ENCODE measurements around the gene HSPA12A. TPM values are rescaled to one million over a fixed set of nuclear protein-coding genes. Genes with fewer than 3 reads are reported as not detected.

Gene HSPA12A
- total RNA-seq, 4 donors from 2014 or later: 16.4 to 24.5 (median 22.2) TPM

DNA sequence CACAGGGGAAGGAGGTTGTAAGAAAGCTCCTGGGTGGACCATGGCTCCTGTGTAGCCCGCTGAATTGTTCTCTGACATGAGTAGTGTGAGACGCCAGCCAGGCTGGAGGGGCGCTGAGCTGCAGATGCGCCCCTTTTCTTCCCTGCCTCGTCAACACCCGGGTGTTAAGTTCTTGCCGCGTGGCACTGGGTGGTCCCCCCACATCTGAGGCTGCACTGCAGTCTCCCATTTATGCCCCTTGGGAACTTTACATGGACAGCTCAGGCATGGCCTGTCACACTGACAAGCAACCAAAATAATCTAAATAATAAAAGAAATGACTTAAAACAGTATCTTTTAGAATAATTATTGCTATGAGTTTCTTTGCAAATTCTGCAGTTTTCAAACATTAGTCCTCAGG lies 34.6 kb upstream of the HSPA12A start:
- H3K4me3 ChIP-seq: no peak overlapping the region
- H3K27me3 ChIP-seq: peaks cover 0 to 7% (median 0%) of the 10 kb centered on the region in 4 donors
- no peak for DNase-seq (ENCODE audit: extremely low spot score)
- H3K9me3 ChIP-seq: no peaks in the 10 kb centered on the region
- 85% methylated on average over 8 of the region's 8 CpGs for WGBS
- no peak overlapping the region for H3K27ac ChIP-seq (replicated peaks in 1 of 4)
- H3K36me3 ChIP-seq: no peaks in the 10 kb centered on the region
- peaks cover 0 to 2% (median under 1%) of the 10 kb centered on the region in 4 donors for H3K4me1 ChIP-seq
- TF ChIP-seq, protein P1, sequence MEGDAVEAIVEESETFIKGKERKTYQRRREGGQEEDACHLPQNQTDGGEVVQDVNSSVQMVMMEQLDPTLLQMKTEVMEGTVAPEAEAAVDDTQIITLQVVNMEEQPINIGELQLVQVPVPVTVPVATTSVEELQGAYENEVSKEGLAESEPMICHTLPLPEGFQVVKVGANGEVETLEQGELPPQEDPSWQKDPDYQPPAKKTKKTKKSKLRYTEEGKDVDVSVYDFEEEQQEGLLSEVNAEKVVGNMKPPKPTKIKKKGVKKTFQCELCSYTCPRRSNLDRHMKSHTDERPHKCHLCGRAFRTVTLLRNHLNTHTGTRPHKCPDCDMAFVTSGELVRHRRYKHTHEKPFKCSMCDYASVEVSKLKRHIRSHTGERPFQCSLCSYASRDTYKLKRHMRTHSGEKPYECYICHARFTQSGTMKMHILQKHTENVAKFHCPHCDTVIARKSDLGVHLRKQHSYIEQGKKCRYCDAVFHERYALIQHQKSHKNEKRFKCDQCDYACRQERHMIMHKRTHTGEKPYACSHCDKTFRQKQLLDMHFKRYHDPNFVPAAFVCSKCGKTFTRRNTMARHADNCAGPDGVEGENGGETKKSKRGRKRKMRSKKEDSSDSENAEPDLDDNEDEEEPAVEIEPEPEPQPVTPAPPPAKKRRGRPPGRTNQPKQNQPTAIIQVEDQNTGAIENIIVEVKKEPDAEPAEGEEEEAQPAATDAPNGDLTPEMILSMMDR (IDR thresholded peaks at IDR 0.05): no peak
- TF ChIP-seq EP300 (IDR thresholded peaks at IDR 0.05) (no peak), POLR2AphosphoS5 (IDR thresholded peaks at IDR 0.05) (no peak), POLR2A (IDR thresholded peaks at IDR 0.05; ENCODE audit: low read depth) (no peak)
- intact Hi-C loops (cut with DNase I): no loop called here

DNA sequence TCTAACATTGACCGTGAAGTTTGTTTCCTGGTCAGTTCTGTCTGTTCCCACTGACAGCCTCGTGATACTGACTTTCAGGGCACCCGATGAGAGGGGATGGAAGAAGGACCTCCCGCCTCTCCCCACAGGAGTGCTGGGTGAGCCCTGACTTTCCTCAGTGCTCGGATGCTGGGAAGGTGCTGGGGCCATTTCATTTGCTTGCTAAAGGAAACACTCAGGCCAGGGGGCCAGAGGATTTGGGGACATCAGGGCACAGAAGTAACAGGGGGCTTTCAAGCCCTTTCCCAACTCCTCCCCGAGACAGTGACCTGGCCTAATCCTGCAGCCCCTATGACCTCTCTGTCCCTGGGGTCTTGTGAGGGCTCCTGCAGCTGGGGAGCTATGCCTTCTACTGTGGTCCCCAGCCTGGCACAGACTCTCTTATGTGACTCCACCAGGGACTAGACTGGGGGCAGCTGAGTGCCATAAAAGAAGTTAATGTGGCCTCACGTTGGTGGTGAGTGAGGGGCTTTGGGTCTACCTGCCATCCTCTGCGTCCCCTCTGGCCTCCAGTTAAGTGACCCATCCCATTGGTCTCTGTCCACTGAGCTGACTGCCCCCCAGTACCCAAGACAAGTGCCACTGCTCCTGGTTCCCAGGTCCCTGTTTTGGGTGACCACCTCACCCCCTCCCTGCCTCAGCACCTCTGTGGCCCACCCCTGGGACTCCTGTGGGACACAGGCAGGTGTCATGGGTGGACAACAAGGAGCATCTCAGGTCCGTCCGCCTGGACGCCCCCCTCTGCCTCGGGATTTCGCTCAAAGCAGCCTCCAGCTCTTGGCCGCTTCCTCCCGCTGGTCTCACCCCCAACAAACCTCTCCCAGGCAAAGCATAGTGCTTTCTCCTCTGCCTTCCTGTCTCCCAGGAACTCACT lies 33.4 kb upstream of the HSPA12A start:
- no peak for DNase-seq (ENCODE audit: extremely low spot score)
- H3K9me3 ChIP-seq: no peaks in the 10 kb centered on the region
- H3K27me3 ChIP-seq: peaks cover 0 to 11% (median 0%) of the 10 kb centered on the region in 4 donors
- no peaks in the 10 kb centered on the region for H3K36me3 ChIP-seq
- no peak for TF ChIP-seq POLR2AphosphoS5 (IDR thresholded peaks at IDR 0.05)
- TF ChIP-seq, protein P1 (IDR thresholded peaks at IDR 0.05): no peak
- TF ChIP-seq POLR2A (IDR thresholded peaks at IDR 0.05; ENCODE audit: low read depth): no peak
- intact Hi-C loops (cut with DNase I): no loop called here
- 89% methylated on average over 13 of the region's 15 CpGs for WGBS
- H3K4me1 ChIP-seq: peaks cover 2 to 15% (median 14%) of the 10 kb centered on the region in 4 donors
- no peak overlapping the region for H3K4me3 ChIP-seq
- no peak overlapping the region for H3K27ac ChIP-seq (replicated peaks in 1 of 4)

DNA sequence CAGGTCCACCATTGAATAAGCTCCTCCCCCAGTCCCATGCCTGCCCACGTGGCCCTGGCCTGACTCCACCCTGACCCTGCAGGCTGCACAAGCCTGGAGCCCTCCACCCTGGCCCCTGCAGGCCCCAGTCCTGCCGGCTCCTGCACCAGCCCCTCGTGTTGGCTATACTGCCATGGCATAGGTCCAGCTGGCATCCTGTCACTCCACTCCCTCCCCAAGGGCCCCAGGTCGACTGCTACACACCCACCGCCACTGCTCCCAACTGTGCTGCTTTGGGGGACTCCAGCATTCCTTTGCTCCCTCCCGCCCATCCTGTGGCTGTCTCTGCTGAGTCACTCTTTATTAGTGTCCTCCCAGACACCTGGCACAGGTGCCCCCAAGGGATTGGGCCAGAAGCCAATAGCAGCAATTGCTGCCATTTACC lies 32.4 kb upstream of the HSPA12A start:
- no peaks in the 10 kb centered on the region for H3K9me3 ChIP-seq
- intact Hi-C loops (cut with DNase I): no loop called here

DNA sequence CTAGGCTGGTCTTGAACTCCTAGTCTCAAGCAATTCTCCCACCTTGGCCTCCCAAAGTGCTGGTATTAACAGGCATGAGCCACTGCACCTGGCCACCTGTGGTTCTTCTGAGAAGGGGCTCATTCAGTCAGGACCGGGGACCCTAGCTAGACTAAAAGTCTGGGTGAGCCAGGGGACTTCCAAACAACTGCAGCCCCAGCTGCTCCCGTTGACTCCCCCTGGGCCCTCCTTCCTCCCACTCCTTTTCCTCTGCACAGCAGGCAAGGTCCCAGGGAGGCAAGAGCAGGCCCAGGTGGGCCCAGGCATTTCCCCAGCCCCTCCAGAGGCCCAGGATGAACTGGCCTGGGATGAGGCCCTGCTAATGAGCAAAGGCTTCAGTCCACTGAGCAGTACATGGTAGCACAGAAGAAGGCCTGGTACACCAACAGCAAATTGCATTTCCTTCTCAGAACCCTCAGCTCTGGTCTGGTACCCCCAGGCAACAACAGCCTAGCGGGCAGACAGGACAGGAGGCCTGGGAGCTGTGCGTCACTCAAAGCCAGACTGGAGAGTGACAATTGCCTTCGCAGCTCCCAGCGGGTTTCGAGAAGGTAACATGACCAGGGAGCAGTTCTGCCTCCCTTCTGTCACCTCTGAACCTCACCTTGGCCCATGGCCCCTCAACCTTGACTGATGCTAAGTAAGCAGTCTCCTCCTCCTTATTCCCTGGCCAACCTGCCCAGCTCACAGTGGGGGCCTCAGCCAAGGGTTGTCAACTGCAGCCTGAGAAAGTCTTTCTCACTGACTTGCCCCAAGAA lies 30.7 kb upstream of the HSPA12A start:
- intact Hi-C loops (cut with DNase I): no loop called here
- Histone ChIP-seq H3K9me3 (no peaks in the 10 kb centered on the region), H3K36me3 (no peaks in the 10 kb centered on the region), H3K27ac (replicated peaks in 1 of 4) (no peak overlapping the region), H3K4me1 (peaks cover 2 to 23% (median 17%) of the 10 kb centered on the region in 4 donors), H3K27me3 (peaks cover 0 to 5% (median 0%) of the 10 kb centered on the region in 4 donors), H3K4me3 (no peak overlapping the region)
- WGBS: 95% methylated on average over 6 of the region's 7 CpGs
- no peak for TF ChIP-seq POLR2A (IDR thresholded peaks at IDR 0.05; ENCODE audit: low read depth)
- no peak for TF ChIP-seq POLR2AphosphoS5 (IDR thresholded peaks at IDR 0.05)
- TF ChIP-seq EP300 (IDR thresholded peaks at IDR 0.05): no peak
- TF ChIP-seq, protein P1 (IDR thresholded peaks at IDR 0.05): no peak
- no peak for DNase-seq (ENCODE audit: extremely low spot score)

More for the DNA sequence above, 32.4 kb upstream of the HSPA12A start:
- peaks cover 0 to 8% (median 0%) of the 10 kb centered on the region in 4 donors for H3K27me3 ChIP-seq
- no peak for TF ChIP-seq POLR2AphosphoS5 (IDR thresholded peaks at IDR 0.05)
- no peak for TF ChIP-seq POLR2A (IDR thresholded peaks at IDR 0.05; ENCODE audit: low read depth)
- TF ChIP-seq EP300 (IDR thresholded peaks at IDR 0.05): no peak
- TF ChIP-seq, protein P1 (IDR thresholded peaks at IDR 0.05): no peak
- 52% methylated on average over 6 of the region's 6 CpGs for WGBS
- no peak for DNase-seq (ENCODE audit: extremely low spot score)
- no peak overlapping the region for H3K4me3 ChIP-seq
- peaks cover 2 to 22% (median 17%) of the 10 kb centered on the region in 4 donors for H3K4me1 ChIP-seq
- no peak overlapping the region for H3K27ac ChIP-seq (replicated peaks in 1 of 4)
- H3K36me3 ChIP-seq: no peaks in the 10 kb centered on the region

Measured in esophagus muscularis mucosa (tissue), 4 donors.